Suprapubic skin (tissue), 4 donors: Measurements from ENCODE around the gene CCBE1. TPM values are rescaled to one million over a fixed set of nuclear protein-coding genes. Genes with fewer than 3 reads are reported as not detected.

ENCODE experiments used
- DNase-seq, 2 donors: peaks; one replicate each; pipeline ENCODE4 v3.0.0-alpha.2; 2019; ENCODE audit warnings: low spot score in 2 of 2
- H3K27ac ChIP-seq: fragments of 200-600 bp; sonication (generic); one replicate; pipeline ENCODE4 v1.5.1; 2019
- H3K27me3 ChIP-seq: fragments of 200-600 bp; sonication (generic); one replicate; pipeline ENCODE4 v1.5.1; 2019
- H3K36me3 ChIP-seq: fragments of 200-600 bp; sonication (generic); one replicate; pipeline ENCODE4 v1.5.1; 2019
- H3K4me1 ChIP-seq: fragments of 200-600 bp; sonication (generic); one replicate; pipeline ENCODE4 v1.5.1; 2019
- H3K4me3 ChIP-seq: fragments of 200-600 bp; sonication (generic); one replicate; pipeline ENCODE4 v1.5.1; 2019; ENCODE audit warnings: mild to moderate bottlenecking
- H3K9me3 ChIP-seq: fragments of 200-600 bp; sonication (generic); one replicate; pipeline ENCODE4 v1.5.1; 2019
- CTCF ChIP-seq, 2 donors: fragments of 200-600 bp in 1 of 2; fragments of 450-650 bp in 1 of 2; sonication (generic) in 1 of 2; IDR thresholded peaks; one replicate each; pipeline ENCODE4 v1.5.1; 2016 to 2019; ENCODE audit warnings: antibody characterized with exemption in 2 of 2, mild to moderate bottlenecking in 1 of 2, moderate library complexity in 1 of 2
- EP300 ChIP-seq: sonication (generic); formaldehyde crosslinking; IDR thresholded peaks from one replicate; pipeline ENCODE4 v1.6.1; 2017; ENCODE audit warnings: antibody characterized with exemption
- POLR2A ChIP-seq, 2 donors: fragments of 450-650 bp; IDR thresholded peaks; one replicate each; pipeline ENCODE4 v1.6.1; 2017; ENCODE audit warnings: antibody characterized with exemption in 2 of 2, mild to moderate bottlenecking in 2 of 2, moderate library complexity in 2 of 2
- POLR2AphosphoS5 ChIP-seq, 3 donors: sonication (generic); formaldehyde crosslinking; IDR thresholded peaks; one replicate each; pipeline ENCODE4 v1.6.1; 2017; ENCODE audit warnings: antibody characterized with exemption in 3 of 3
- WGBS: methylation state at CpG from one replicate; pipeline ENCODE4 v1.1.5; 2018; 5-methylcytosine and 5-hydroxymethylcytosine counted together
- total RNA-seq, 4 donors: library from RNA; depleted of rRNA; stranded (reverse); fragments of >200 nt; gene quantifications; one replicate each; pipeline ENCODE4 v1.1.0, GENCODE V29; 2016

CCBE1 gene
- total RNA-seq, 4 donors from 2014 or later = 0.81 to 3.7 (median 1.7) TPM

GRCh38 chr18:59646963-59647307 lies 50.3 kb downstream of the CCBE1 start:
- Histone ChIP-seq H3K9me3 (no peaks in the 10 kb centered on the region), H3K36me3 (no peaks in the 10 kb centered on the region), H3K27ac (no peak overlapping the region), H3K27me3 (peaks cover 3% of the 10 kb centered on the region), H3K4me1 (no peaks in the 10 kb centered on the region), H3K4me3 (no peak overlapping the region)
- 51% methylated on average over 2 of the region's 2 CpGs for WGBS
- DNase-seq = no peak
- no peak for TF ChIP-seq EP300
- TF ChIP-seq POLR2A (IDR thresholded peaks at IDR 0.05) = no peak
- no peak for TF ChIP-seq CTCF (IDR thresholded peaks at IDR 0.05)
- no peak for TF ChIP-seq POLR2AphosphoS5 (IDR thresholded peaks at IDR 0.05)

- DNase-seq = no peak
- H3K36me3 ChIP-seq = no peaks in the 10 kb centered on the region
- H3K27me3 ChIP-seq = peaks cover 3% of the 10 kb centered on the region
- TF ChIP-seq POLR2A (IDR thresholded peaks at IDR 0.05) (no peak), CTCF (IDR thresholded peaks at IDR 0.05) (no peak)
- H3K27ac ChIP-seq = no peak overlapping the region
- no peaks in the 10 kb centered on the region for H3K4me1 ChIP-seq
- no peak overlapping the region for H3K4me3 ChIP-seq
- no peaks in the 10 kb centered on the region for H3K9me3 ChIP-seq
- WGBS = 67% methylated on average over 11 of the region's 11 CpGs
Observed at GRCh38 chr18:59646228-59646962, 50.8 kb downstream of the CCBE1 start.

- no peak overlapping the region for H3K27ac ChIP-seq
- H3K9me3 ChIP-seq = no peaks in the 10 kb centered on the region
- no peak for DNase-seq
- 92% methylated on average over 6 of the region's 6 CpGs for WGBS
- TF ChIP-seq POLR2AphosphoS5 (IDR thresholded peaks at IDR 0.05) = no peak
- no peak for TF ChIP-seq EP300
- TF ChIP-seq POLR2A (IDR thresholded peaks at IDR 0.05) = no peak
- no peak for TF ChIP-seq CTCF (IDR thresholded peaks at IDR 0.05)
- H3K36me3 ChIP-seq = no peaks in the 10 kb centered on the region
- H3K4me1 ChIP-seq = no peaks in the 10 kb centered on the region
- no peaks in the 10 kb centered on the region for H3K27me3 ChIP-seq
- no peak overlapping the region for H3K4me3 ChIP-seq
Observed at GRCh38 chr18:59643740-59644139, 53.5 kb downstream of the CCBE1 start.

GRCh38 chr18:59640721-59641120 lies 56.5 kb downstream of the CCBE1 start:
- H3K36me3 ChIP-seq = no peaks in the 10 kb centered on the region
- TF ChIP-seq POLR2AphosphoS5 (IDR thresholded peaks at IDR 0.05) = no peak
- TF ChIP-seq CTCF (IDR thresholded peaks at IDR 0.05) = no peak
- TF ChIP-seq POLR2A (IDR thresholded peaks at IDR 0.05) = no peak
- no peak for TF ChIP-seq EP300
- H3K4me3 ChIP-seq = no peak overlapping the region
- H3K27ac ChIP-seq = no peak overlapping the region
- WGBS = 71% methylated on average over 3 of the region's 3 CpGs
- H3K4me1 ChIP-seq = no peaks in the 10 kb centered on the region
- no peak for DNase-seq
- H3K9me3 ChIP-seq = no peaks in the 10 kb centered on the region
- no peaks in the 10 kb centered on the region for H3K27me3 ChIP-seq

- Histone ChIP-seq H3K9me3 (no peaks in the 10 kb centered on the region), H3K4me3 (no peak overlapping the region), H3K36me3 (no peaks in the 10 kb centered on the region), H3K27ac (no peak overlapping the region), H3K27me3 (no peaks in the 10 kb centered on the region), H3K4me1 (no peaks in the 10 kb centered on the region)
- 66% methylated on average over 5 of the region's 5 CpGs for WGBS
- no peak for DNase-seq
- TF ChIP-seq CTCF (IDR thresholded peaks at IDR 0.05) = no peak
- no peak for TF ChIP-seq POLR2AphosphoS5 (IDR thresholded peaks at IDR 0.05)
- no peak for TF ChIP-seq EP300
- TF ChIP-seq POLR2A (IDR thresholded peaks at IDR 0.05) = no peak
Observed at GRCh38 chr18:59639821-59640220, 57.4 kb downstream of the CCBE1 start.
